ENCODE measurements around the gene RAB11B.

DNA sequence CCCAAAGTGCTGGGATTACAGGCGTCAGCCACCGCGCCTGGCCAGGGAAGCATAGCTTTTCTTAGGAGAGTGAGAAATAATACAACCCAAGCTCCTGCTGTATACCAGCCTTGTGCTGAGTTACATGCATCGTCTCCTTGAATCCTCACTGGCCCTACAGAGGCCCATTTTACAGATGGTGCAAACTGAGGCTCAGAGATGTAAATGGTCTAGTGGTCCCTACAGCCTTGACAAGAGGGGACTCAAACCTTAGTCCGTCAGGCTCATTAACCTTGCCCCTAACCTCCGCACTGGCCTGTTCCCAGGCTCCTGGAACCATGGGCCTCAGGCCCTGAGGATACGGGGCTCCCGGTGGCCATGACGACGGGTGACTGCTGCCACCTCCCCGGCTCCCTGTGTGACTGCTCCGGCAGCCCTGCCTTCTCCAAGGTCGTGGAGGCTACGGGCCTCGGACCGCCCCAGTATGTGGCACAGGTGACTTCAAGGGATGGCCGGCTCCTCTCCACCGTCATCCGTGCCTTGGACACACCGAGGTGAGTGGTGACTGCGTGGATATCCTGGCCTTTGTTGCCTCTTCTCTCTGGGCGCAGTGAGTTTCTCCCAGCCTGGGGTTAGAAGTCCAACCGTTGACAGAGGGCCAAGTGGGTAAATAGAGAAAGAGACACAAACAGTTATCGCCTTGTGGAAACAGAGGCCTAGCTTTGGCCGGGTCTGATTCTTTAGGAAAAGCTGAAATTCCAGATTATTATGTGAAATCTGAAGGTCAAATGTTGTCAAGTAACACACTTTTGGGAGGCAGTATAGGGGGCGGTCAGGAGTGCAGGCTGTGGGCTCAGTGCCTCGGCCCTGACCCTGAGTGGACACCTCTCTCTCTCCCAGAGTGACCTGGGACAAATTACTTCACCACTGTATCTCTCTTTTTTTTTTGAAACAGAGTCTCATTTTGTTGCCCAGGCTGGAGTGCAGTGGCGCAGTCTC is 31.6 kb downstream of the RAB11B start:
- TF ChIP-seq, protein P1, sequence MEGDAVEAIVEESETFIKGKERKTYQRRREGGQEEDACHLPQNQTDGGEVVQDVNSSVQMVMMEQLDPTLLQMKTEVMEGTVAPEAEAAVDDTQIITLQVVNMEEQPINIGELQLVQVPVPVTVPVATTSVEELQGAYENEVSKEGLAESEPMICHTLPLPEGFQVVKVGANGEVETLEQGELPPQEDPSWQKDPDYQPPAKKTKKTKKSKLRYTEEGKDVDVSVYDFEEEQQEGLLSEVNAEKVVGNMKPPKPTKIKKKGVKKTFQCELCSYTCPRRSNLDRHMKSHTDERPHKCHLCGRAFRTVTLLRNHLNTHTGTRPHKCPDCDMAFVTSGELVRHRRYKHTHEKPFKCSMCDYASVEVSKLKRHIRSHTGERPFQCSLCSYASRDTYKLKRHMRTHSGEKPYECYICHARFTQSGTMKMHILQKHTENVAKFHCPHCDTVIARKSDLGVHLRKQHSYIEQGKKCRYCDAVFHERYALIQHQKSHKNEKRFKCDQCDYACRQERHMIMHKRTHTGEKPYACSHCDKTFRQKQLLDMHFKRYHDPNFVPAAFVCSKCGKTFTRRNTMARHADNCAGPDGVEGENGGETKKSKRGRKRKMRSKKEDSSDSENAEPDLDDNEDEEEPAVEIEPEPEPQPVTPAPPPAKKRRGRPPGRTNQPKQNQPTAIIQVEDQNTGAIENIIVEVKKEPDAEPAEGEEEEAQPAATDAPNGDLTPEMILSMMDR (IDR thresholded peaks at IDR 0.05), result no peak
- TF ChIP-seq, protein P2, sequence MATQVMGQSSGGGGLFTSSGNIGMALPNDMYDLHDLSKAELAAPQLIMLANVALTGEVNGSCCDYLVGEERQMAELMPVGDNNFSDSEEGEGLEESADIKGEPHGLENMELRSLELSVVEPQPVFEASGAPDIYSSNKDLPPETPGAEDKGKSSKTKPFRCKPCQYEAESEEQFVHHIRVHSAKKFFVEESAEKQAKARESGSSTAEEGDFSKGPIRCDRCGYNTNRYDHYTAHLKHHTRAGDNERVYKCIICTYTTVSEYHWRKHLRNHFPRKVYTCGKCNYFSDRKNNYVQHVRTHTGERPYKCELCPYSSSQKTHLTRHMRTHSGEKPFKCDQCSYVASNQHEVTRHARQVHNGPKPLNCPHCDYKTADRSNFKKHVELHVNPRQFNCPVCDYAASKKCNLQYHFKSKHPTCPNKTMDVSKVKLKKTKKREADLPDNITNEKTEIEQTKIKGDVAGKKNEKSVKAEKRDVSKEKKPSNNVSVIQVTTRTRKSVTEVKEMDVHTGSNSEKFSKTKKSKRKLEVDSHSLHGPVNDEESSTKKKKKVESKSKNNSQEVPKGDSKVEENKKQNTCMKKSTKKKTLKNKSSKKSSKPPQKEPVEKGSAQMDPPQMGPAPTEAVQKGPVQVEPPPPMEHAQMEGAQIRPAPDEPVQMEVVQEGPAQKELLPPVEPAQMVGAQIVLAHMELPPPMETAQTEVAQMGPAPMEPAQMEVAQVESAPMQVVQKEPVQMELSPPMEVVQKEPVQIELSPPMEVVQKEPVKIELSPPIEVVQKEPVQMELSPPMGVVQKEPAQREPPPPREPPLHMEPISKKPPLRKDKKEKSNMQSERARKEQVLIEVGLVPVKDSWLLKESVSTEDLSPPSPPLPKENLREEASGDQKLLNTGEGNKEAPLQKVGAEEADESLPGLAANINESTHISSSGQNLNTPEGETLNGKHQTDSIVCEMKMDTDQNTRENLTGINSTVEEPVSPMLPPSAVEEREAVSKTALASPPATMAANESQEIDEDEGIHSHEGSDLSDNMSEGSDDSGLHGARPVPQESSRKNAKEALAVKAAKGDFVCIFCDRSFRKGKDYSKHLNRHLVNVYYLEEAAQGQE (IDR thresholded peaks at IDR 0.05; ENCODE audit: insufficient read depth in 1 of 2, low read depth in 2 of 2, low read length in 1 of 2), result no peak
